ENCODE measurements around the gene BST1. TPM values are rescaled to one million over a fixed set of nuclear protein-coding genes. Genes with fewer than 3 reads are reported as not detected.
A peak's percentile ranks its signal among the peaks of the same experiment; 100 is the strongest.

BST1 gene
- total RNA-seq, 2 donors from 2014 or later = 19.3 to 26.2 TPM

- intact Hi-C loops (cut with DNase I) = no loop called here
- DNase-seq (ENCODE audit: low spot score) = no peak
These were observed 63.2 kb downstream of the BST1 start for GRCh38 chr4:15765910-15766697.

- intact Hi-C loops (cut with DNase I) = no loop called here
- DNase-seq (ENCODE audit: low spot score) = no peak
These were observed 64.0 kb downstream of the BST1 start for GRCh38 chr4:15766821-15767220.

GRCh38 chr4:15769202-15769601 is 66.3 kb downstream of the BST1 start:
- DNase-seq (ENCODE audit: low spot score) = no peak
- intact Hi-C loops (cut with DNase I) = no loop called here

GRCh38 chr4:15771216-15772058 is 68.6 kb downstream of the BST1 start:
- intact Hi-C loops (cut with DNase I) = no loop called here
- no peak for DNase-seq (ENCODE audit: low spot score)

- intact Hi-C loops (cut with DNase I) = no loop called here
- DNase-seq (ENCODE audit: low spot score) = no peak
These were observed 71.2 kb downstream of the BST1 start for GRCh38 chr4:15774020-15774420.

- intact Hi-C loops (cut with DNase I) = no loop called here
- DNase-seq (ENCODE audit: low spot score) = no peak
These were observed 74.2 kb downstream of the BST1 start for GRCh38 chr4:15776871-15777648.

GRCh38 chr4:15777697-15778288 is 74.9 kb downstream of the BST1 start:
- no peak for DNase-seq (ENCODE audit: low spot score)
- intact Hi-C loops (cut with DNase I) = no loop called here

- peak; percentile 86 for DNase-seq (ENCODE audit: low spot score)
- intact Hi-C loops (cut with DNase I) = no loop called here
These were observed 75.7 kb downstream of the BST1 start, which contains the start of gene CD38 for GRCh38 chr4:15778289-15779241. TSS of gene CD38 (plus strand) at chr4:15778328. CDS start at chr4:15778415, 87 bp downstream.

- DNase-seq (ENCODE audit: low spot score) = no peak
- intact Hi-C loops (cut with DNase I) = no loop called here
These were observed 76.4 kb downstream of the BST1 start for GRCh38 chr4:15779306-15779705.

GRCh38 chr4:15779809-15780208 is 76.9 kb downstream of the BST1 start:
- intact Hi-C loops (cut with DNase I) = loop anchor here in 1 of 2 donors (5.0 kb wide), 1 partner anchor 1677 kb away; no protein-coding TSS in a partner anchor

GRCh38 chr4:15781427-15782095 is 78.7 kb downstream of the BST1 start:
- DNase-seq (ENCODE audit: low spot score) = no peak

More at GRCh38 chr4:15779809-15780208, 76.9 kb downstream of the BST1 start:
- DNase-seq (ENCODE audit: low spot score) = no peak

More at GRCh38 chr4:15781427-15782095, 78.7 kb downstream of the BST1 start:
- intact Hi-C loops (cut with DNase I) = loop anchor here in 1 of 2 donors (5.0 kb wide), 1 partner anchor 1676 kb away; no protein-coding TSS in a partner anchor

Other genes starting within 250 kb of the BST1 start
- 10 to 100 TPM; 23.1 to 42.2 TPM for gene CC2D2A, start 233.2 kb upstream of the BST1 start, total RNA-seq
- 100 to 1,000 TPM; 104 to 122 TPM for gene FBXL5, start 47.7 kb upstream of the BST1 start, total RNA-seq
- gene FAM200B, start 21.2 kb upstream of the BST1 start, total RNA-seq = 10 to 100 TPM; 30.4 to 36.8 TPM
- gene CD38, start 75.3 kb downstream of the BST1 start, total RNA-seq = 10 to 100 TPM; 12.1 to 16.1 TPM
- not detected for gene FGFBP1, start 235.7 kb downstream of the BST1 start, total RNA-seq

All from posterior vena cava (tissue), 2 donors.